HCT116 (cell line): ENCODE data around the gene NUDT4. TPM values are rescaled to one million over a fixed set of nuclear protein-coding genes. Genes with fewer than 3 reads are reported as not detected.

ENCODE experiments used
- ATAC-seq: fragments of 200-7000 bp; cut with Tn5 transposase; 2 replicates; pipeline ENCODE4 v1.9.1; 2020; ENCODE audit warnings: mild to moderate bottlenecking, moderate library complexity
- BruUV-seq: library from RNA; stranded (reverse); fragments of 400-500 nt; replicated peaks from 2 replicates; lab custom pipeline; 2021; lab: Mats Ljungman, UMichigan
- CTCF ChIA-PET: fragments of 300-600 bp; sonication (Branson Sonifier 250); formaldehyde crosslinking; loops from one replicate; lab custom pipeline; 2021; ENCODE audit warnings: antibody characterized with exemption; lab: Charles Lee
- POLR2A ChIA-PET: fragments of 300-600, 350-600 bp; sonication (Branson Sonifier 250); formaldehyde crosslinking; loops from one replicate; lab custom pipeline; 2021; ENCODE audit warnings: antibody characterized with exemption; lab: Charles Lee
- RAD21 ChIA-PET, 2 experiments: fragments of 300-600 bp; sonication (Branson Sonifier 250); formaldehyde crosslinking; loops; one replicate each; lab custom pipeline; 2023; ENCODE audit warnings: low total read pairs in 2 of 2; ENCODE audit not compliant: uncharacterized antibody in 2 of 2, unreplicated experiment in 2 of 2, low non-redundant PET in 1 of 2; lab: Charles Lee
- DNase-seq: peaks from one replicate; pipeline ENCODE4 v3.0.0-alpha.2; 2010; ENCODE audit warnings: low read depth, low spot score
- H2AFZ ChIP-seq: fragments of 200-600 bp; shearing (Covaris generic), sonication (generic); 2 replicates; pipeline ENCODE4 v1.6.1; 2017; ENCODE audit warnings: low read depth, mixed run types, mixed read lengths, antibody characterized with exemption, low read length; ENCODE audit not compliant: poor library complexity, severe bottlenecking
- H3K27ac ChIP-seq: 2 replicates; pipeline ENCODE4 v1.5.1; 2012; ENCODE audit warnings: low read depth, low read length
- H3K27me3 ChIP-seq: fragments of 200-600 bp; sonication (generic); 2 replicates; pipeline ENCODE4 v1.6.1; 2016; ENCODE audit warnings: mixed run types, low read length, mixed read lengths; ENCODE audit not compliant: insufficient read depth
- H3K36me3 ChIP-seq, 2 experiments: fragments of 200-500 bp in 1 of 2; fragments of 200-600 bp in 1 of 2; sonication (Bioruptor generic) in 1 of 2; sonication (generic) in 1 of 2; 2 replicates each; pipeline versions ENCODE4 v1.5.1 to v1.6.1; 2014 to 2016; ENCODE audit warnings: low read length in 2 of 2, inconsistent platforms in 1 of 2, mixed read lengths in 1 of 2, mixed run types in 1 of 2; ENCODE audit not compliant: insufficient read depth in 2 of 2, control insufficient read depth in 1 of 2
- H3K4me1 ChIP-seq, 2 experiments: fragments of 200-600 bp in 1 of 2; sonication (generic) in 1 of 2; 2 replicates each; pipeline versions ENCODE4 v1.5.1 to v1.6.1; 2012 to 2017; ENCODE audit warnings: low read length in 2 of 2, inconsistent platforms in 1 of 2, mild to moderate bottlenecking in 1 of 2, mixed read lengths in 1 of 2, mixed run types in 1 of 2, moderate library complexity in 1 of 2; ENCODE audit not compliant: insufficient read depth in 2 of 2, control insufficient read depth in 1 of 2
- H3K4me2 ChIP-seq: fragments of 200-600 bp; sonication (generic); 2 replicates; pipeline ENCODE4 v1.6.1; 2017; ENCODE audit warnings: mixed run types, low read length, mixed read lengths
- H3K4me3 ChIP-seq, 2 experiments: fragments of 200-600 bp in 1 of 2; sonication (generic) in 1 of 2; replicated peaks in 1 of 2; 2 replicates each; pipeline ENCODE4 v1.5.1; 2011 to 2016; ENCODE audit warnings: low read length in 2 of 2, control low read depth in 1 of 2, low read depth in 1 of 2, mild to moderate bottlenecking in 1 of 2, mixed read lengths in 1 of 2, mixed run types in 1 of 2
- H3K79me2 ChIP-seq: fragments of 200-600 bp; sonication (generic); 2 replicates; pipeline ENCODE4 v1.6.1; 2017; ENCODE audit warnings: mild to moderate bottlenecking, mixed run types, low read length, moderate library complexity, mixed read lengths; ENCODE audit not compliant: insufficient read depth
- H3K9ac ChIP-seq: fragments of 200-600 bp; sonication (generic); 2 replicates; pipeline ENCODE4 v1.6.1; 2016; ENCODE audit warnings: low read length, mixed read lengths
- H3K9me2 ChIP-seq: fragments of 200-600 bp; sonication (generic), shearing (Covaris generic); 2 replicates; pipeline ENCODE4 v1.6.1; 2017; ENCODE audit warnings: mixed run types, mild to moderate bottlenecking, moderate library complexity; ENCODE audit not compliant: insufficient read depth
- H3K9me3 ChIP-seq, 2 experiments: fragments of 200-500 bp in 1 of 2; fragments of 200-600 bp in 1 of 2; sonication (Bioruptor generic) in 1 of 2; sonication (generic) in 1 of 2; 2 replicates each; pipeline ENCODE4 v1.6.1; 2014 to 2017; ENCODE audit warnings: low read length in 2 of 2, mixed read lengths in 2 of 2, inconsistent platforms in 1 of 2, low read depth in 1 of 2, mild to moderate bottlenecking in 1 of 2, mixed run types in 1 of 2, moderate library complexity in 1 of 2; ENCODE audit not compliant: control insufficient read depth in 1 of 2, insufficient read depth in 1 of 2
- H4K20me1 ChIP-seq: fragments of 200-600 bp; sonication (generic), shearing (Covaris generic); 2 replicates; pipeline ENCODE4 v1.6.1; 2017; ENCODE audit warnings: mixed run types, mild to moderate bottlenecking, moderate library complexity; ENCODE audit not compliant: insufficient read depth
- CEBPB ChIP-seq: IDR thresholded peaks from 2 replicates; pipeline ENCODE4 v1.6.1; 2012; ENCODE audit warnings: low read depth
- EZH2 ChIP-seq: fragments of 200-600 bp; sonication (generic); IDR thresholded peaks from 2 replicates; pipeline ENCODE4 v1.6.1; 2017; ENCODE audit warnings: antibody characterized with exemption, mixed run types
- FOSL1 ChIP-seq: IDR thresholded peaks from 2 replicates; pipeline ENCODE4 v1.6.1; 2012; ENCODE audit warnings: low read depth
- JUND ChIP-seq: IDR thresholded peaks from 2 replicates; pipeline ENCODE4 v1.6.1; 2012
- POLR2A ChIP-seq: IDR thresholded peaks from 2 replicates; pipeline ENCODE4 v1.7.0; 2011; ENCODE audit warnings: borderline replicate concordance; ENCODE audit not compliant: insufficient read depth, insufficient read length; ENCODE audit errors: extremely low read depth
- SIN3A ChIP-seq: IDR thresholded peaks from 2 replicates; pipeline ENCODE4 v1.6.1; 2012; ENCODE audit warnings: low read depth
- SP1 ChIP-seq: IDR thresholded peaks from 2 replicates; pipeline ENCODE4 v1.6.1; 2012; ENCODE audit warnings: low read depth
- TCF7L2 ChIP-seq: IDR thresholded peaks from 2 replicates; pipeline ENCODE4 v1.7.0; 2011; ENCODE audit warnings: borderline replicate concordance, inconsistent platforms; ENCODE audit not compliant: insufficient read depth, insufficient read length; ENCODE audit errors: extremely low read depth
- ZFX ChIP-seq: fragments of 450-650 bp; IDR thresholded peaks from 2 replicates; pipeline ENCODE4 v1.6.1; 2017
- intact Hi-C: fragments of 100-400 bp; cut with micrococcal nuclease; formaldehyde crosslinking; loops from 2 replicates; pipeline ENCODE4 v1.10.0; 2022
- total RNA-seq: library from RNA; stranded (reverse); gene quantifications from one replicate; pipeline ENCODE4 v1.2.1, GENCODE V29; 2021; ENCODE audit not compliant: unreplicated experiment
- TF ChIP-seq, protein P1 (sequence below), 3 experiments: fragments of 200-600 bp in 1 of 3; sonication (generic) in 1 of 3; IDR thresholded peaks in 2 of 3; conservative IDR thresholded peaks in 1 of 3; 2 replicates each; pipeline ENCODE4 v1.5.1; 2012 to 2017; ENCODE audit warnings: low read depth in 2 of 3, low read length in 2 of 3, antibody characterized with exemption in 1 of 3, borderline replicate concordance in 1 of 3, control low read depth in 1 of 3, mild to moderate bottlenecking in 1 of 3, mixed read lengths in 1 of 3, mixed run types in 1 of 3, moderate library complexity in 1 of 3; ENCODE audit not compliant: insufficient read depth in 1 of 3
- TF ChIP-seq, protein P2 (sequence below): IDR thresholded peaks from 2 replicates; pipeline ENCODE4 v1.6.1; 2012; ENCODE audit warnings: low read depth
- TF ChIP-seq, protein P3 (sequence below): IDR thresholded peaks from 2 replicates; pipeline ENCODE4 v1.6.1; 2012
- TF ChIP-seq, protein P4 (sequence below): IDR thresholded peaks from 2 replicates; pipeline ENCODE4 v1.6.1; 2011; ENCODE audit warnings: mild to moderate bottlenecking, low read length, moderate library complexity; ENCODE audit not compliant: insufficient replicate concordance; ENCODE audit errors: extremely low read depth

NUDT4 gene
- total RNA-seq, 1 experiment from 2014 or later: 41.2 TPM

DNA sequence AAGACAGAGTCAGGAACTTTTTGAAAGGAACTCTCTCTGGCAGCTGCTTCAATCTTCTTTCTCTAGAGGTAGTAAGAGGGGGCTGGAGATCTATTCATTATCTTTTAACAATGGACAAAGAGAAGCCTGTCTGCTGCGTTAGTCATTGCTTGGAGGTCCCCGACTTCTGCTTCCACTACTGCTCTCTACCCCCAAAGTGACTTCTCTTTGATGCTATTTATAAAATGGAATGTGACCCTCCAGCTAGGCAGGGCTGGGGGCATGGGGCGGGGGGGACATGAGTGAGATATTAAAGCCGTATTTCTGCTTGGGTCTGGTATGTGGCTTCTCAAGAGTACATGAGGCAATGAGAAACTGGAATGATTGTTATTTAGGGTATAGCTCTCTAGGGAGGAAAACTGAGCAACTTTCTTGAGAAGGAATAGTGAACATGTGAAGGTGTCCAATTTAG lies 41.4 kb upstream of the NUDT4 start (continued):
- TF ChIP-seq JUND (no peak), SP1 (no peak), SIN3A (no peak), CEBPB (no peak), FOSL1 (no peak), TCF7L2 (no peak)

DNA sequence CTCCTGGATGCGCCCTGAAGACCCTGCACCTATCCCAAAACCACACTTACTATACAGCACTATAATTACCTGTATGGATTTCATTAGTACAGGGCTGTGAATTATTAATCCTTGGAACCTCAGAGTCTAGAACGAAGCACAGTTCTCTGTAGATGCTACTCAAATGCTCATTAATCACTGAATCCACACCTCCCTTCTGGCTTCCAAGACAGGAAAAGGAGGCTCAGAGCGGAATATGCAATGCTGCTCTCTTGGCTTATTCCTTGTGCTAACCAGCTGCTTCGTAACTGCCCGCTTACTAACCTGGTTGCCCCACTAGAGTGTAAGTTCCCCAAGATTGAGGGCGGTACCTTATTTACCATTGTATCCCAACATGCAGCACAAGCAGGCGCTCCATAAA lies 39.1 kb upstream of the NUDT4 start:
- no peaks in the 10 kb centered on the region for H3K36me3 ChIP-seq
- ChIA-PET CTCF (no interaction called here), POLR2A (no interaction called here), RAD21 (no interaction called here)
- H4K20me1 ChIP-seq: no peaks in the 10 kb centered on the region
- TF ChIP-seq, protein P1, sequence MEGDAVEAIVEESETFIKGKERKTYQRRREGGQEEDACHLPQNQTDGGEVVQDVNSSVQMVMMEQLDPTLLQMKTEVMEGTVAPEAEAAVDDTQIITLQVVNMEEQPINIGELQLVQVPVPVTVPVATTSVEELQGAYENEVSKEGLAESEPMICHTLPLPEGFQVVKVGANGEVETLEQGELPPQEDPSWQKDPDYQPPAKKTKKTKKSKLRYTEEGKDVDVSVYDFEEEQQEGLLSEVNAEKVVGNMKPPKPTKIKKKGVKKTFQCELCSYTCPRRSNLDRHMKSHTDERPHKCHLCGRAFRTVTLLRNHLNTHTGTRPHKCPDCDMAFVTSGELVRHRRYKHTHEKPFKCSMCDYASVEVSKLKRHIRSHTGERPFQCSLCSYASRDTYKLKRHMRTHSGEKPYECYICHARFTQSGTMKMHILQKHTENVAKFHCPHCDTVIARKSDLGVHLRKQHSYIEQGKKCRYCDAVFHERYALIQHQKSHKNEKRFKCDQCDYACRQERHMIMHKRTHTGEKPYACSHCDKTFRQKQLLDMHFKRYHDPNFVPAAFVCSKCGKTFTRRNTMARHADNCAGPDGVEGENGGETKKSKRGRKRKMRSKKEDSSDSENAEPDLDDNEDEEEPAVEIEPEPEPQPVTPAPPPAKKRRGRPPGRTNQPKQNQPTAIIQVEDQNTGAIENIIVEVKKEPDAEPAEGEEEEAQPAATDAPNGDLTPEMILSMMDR (IDR thresholded peaks at IDR 0.05 in 2 of 3, conservative IDR thresholded peaks at IDR 0.05 in 1 of 3; ENCODE audit: borderline replicate concordance in 1 of 3, insufficient read depth in 1 of 3, low read depth in 2 of 3, low read length in 2 of 3): no peak
- TF ChIP-seq, protein P2, sequence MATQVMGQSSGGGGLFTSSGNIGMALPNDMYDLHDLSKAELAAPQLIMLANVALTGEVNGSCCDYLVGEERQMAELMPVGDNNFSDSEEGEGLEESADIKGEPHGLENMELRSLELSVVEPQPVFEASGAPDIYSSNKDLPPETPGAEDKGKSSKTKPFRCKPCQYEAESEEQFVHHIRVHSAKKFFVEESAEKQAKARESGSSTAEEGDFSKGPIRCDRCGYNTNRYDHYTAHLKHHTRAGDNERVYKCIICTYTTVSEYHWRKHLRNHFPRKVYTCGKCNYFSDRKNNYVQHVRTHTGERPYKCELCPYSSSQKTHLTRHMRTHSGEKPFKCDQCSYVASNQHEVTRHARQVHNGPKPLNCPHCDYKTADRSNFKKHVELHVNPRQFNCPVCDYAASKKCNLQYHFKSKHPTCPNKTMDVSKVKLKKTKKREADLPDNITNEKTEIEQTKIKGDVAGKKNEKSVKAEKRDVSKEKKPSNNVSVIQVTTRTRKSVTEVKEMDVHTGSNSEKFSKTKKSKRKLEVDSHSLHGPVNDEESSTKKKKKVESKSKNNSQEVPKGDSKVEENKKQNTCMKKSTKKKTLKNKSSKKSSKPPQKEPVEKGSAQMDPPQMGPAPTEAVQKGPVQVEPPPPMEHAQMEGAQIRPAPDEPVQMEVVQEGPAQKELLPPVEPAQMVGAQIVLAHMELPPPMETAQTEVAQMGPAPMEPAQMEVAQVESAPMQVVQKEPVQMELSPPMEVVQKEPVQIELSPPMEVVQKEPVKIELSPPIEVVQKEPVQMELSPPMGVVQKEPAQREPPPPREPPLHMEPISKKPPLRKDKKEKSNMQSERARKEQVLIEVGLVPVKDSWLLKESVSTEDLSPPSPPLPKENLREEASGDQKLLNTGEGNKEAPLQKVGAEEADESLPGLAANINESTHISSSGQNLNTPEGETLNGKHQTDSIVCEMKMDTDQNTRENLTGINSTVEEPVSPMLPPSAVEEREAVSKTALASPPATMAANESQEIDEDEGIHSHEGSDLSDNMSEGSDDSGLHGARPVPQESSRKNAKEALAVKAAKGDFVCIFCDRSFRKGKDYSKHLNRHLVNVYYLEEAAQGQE: no peak
- TF ChIP-seq, protein P3, sequence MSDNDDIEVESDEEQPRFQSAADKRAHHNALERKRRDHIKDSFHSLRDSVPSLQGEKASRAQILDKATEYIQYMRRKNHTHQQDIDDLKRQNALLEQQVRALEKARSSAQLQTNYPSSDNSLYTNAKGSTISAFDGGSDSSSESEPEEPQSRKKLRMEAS: no peak
- no peak for TF ChIP-seq JUND
- TF ChIP-seq EZH2: no peak
- TF ChIP-seq, protein P4, sequence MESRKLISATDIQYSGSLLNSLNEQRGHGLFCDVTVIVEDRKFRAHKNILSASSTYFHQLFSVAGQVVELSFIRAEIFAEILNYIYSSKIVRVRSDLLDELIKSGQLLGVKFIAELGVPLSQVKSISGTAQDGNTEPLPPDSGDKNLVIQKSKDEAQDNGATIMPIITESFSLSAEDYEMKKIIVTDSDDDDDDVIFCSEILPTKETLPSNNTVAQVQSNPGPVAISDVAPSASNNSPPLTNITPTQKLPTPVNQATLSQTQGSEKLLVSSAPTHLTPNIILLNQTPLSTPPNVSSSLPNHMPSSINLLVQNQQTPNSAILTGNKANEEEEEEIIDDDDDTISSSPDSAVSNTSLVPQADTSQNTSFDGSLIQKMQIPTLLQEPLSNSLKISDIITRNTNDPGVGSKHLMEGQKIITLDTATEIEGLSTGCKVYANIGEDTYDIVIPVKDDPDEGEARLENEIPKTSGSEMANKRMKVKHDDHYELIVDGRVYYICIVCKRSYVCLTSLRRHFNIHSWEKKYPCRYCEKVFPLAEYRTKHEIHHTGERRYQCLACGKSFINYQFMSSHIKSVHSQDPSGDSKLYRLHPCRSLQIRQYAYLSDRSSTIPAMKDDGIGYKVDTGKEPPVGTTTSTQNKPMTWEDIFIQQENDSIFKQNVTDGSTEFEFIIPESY: no peak
- no peak for TF ChIP-seq ZFX
- TF ChIP-seq POLR2A: no peak
- H3K4me3 ChIP-seq: no peak overlapping the region
- no peak overlapping the region for H3K9ac ChIP-seq
- H3K79me2 ChIP-seq: no peaks in the 10 kb centered on the region
- DNase-seq: no peak
- H3K9me2 ChIP-seq: no peaks in the 10 kb centered on the region
- ATAC-seq: no peak
- no peaks in the 10 kb centered on the region for H3K27me3 ChIP-seq
- no peak overlapping the region for H3K27ac ChIP-seq
- H3K9me3 ChIP-seq: no peaks in the 10 kb centered on the region
- no TSS peak for BruUV-seq
- H3K4me2 ChIP-seq: no peak overlapping the region
- H3K4me1 ChIP-seq: no peaks in the 10 kb centered on the region; a peak in 1 of 4 replicates
- H2AFZ ChIP-seq: no peak overlapping the region
- intact Hi-C loops: no loop called here
